ENCODE data around the gene SP9.
A peak's percentile ranks its signal among the peaks of the same experiment; 100 is the strongest.

The SP9 gene

DNA sequence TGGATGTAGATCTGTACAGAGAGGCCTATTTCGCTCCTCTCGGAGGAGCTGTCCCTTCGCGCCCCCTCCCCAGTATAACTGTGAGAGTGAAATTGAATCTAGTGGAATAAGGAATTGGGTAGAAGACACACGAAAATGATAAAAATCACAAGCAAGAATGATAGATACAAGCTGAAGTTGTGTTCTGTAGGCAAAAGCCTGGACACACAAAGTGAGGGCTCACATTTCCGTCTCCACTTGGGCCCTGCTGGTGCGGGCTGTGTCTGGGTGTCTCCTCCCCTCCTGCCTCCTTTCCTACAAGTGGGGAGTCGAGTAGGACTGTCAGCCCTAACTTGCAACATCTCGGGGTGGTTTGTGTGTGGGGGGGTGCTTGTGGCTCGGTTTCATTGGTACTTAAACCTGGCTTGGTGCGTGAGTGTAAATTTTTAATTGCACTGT, 457 bp upstream of the SP9 start:
- DNase-seq (ENCODE audit: extremely low read depth, low read depth): peak; percentile 74
- TF ChIP-seq, protein P1, sequence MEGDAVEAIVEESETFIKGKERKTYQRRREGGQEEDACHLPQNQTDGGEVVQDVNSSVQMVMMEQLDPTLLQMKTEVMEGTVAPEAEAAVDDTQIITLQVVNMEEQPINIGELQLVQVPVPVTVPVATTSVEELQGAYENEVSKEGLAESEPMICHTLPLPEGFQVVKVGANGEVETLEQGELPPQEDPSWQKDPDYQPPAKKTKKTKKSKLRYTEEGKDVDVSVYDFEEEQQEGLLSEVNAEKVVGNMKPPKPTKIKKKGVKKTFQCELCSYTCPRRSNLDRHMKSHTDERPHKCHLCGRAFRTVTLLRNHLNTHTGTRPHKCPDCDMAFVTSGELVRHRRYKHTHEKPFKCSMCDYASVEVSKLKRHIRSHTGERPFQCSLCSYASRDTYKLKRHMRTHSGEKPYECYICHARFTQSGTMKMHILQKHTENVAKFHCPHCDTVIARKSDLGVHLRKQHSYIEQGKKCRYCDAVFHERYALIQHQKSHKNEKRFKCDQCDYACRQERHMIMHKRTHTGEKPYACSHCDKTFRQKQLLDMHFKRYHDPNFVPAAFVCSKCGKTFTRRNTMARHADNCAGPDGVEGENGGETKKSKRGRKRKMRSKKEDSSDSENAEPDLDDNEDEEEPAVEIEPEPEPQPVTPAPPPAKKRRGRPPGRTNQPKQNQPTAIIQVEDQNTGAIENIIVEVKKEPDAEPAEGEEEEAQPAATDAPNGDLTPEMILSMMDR (IDR thresholded peaks at IDR 0.05; ENCODE audit: low read depth, low read length): no peak

DNA sequence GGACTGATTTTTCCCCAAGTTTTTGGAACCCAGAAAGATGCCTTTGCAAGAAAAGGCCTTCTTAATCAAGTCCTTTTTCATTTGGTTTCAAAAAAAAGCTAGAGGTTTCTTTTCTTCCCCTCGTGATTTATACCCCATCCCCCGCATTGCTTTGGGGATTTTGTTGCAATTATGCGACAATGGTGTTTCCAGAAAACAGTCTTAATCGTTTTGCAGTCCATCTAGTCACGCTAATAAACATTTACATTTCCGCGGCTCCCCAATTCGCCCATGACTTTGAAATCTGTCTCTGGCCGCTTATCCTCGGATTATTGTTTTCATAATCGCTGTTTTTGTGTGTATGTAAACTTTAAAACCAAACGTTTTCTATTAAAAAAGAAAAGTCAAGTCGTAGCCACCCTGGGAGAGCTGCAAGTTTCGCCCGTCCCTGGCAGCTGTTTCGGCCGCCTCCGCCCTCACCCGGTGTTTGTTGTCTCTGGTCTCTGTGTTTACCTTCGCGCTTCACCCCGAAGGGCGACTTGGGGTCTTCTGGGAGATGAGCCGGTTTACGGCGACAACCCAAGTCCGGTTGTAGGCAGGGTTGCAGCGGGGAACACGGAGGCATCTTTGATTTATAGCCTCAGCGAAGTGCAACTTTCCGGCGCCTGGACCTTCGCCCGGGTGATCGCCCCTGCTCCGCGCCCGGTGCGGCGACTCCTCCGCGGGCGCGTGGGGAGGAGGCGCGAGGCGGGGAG, 667 bp downstream of the SP9 start:
- DNase-seq (ENCODE audit: extremely low read depth, low read depth): no peak
- TF ChIP-seq, protein P1 (IDR thresholded peaks at IDR 0.05; ENCODE audit: low read depth, low read length): no peak

DNA sequence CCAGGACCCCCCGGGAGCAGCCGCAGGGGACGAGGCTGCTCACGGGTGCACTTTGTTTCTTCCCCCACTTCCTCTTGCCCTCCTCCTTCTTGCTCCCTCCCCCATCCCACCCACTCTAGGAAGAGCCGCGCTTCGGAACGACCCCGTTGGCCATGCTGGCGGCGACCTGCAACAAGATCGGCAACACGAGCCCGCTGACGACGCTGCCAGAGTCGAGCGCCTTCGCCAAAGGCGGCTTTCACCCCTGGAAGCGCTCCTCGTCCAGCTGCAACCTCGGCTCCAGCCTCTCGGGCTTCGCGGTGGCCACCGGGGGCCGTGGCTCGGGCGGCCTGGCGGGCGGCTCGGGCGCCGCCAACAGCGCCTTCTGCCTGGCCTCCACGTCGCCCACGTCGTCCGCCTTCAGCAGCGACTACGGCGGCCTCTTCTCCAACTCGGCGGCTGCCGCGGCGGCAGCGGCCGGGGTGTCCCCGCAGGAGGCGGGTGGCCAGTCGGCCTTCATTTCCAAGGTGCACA, 1.3 kb downstream of the SP9 start:
- TF ChIP-seq, protein P1 (IDR thresholded peaks at IDR 0.05; ENCODE audit: low read depth, low read length): no peak
- DNase-seq (ENCODE audit: extremely low read depth, low read depth): peak; percentile 70

DNA sequence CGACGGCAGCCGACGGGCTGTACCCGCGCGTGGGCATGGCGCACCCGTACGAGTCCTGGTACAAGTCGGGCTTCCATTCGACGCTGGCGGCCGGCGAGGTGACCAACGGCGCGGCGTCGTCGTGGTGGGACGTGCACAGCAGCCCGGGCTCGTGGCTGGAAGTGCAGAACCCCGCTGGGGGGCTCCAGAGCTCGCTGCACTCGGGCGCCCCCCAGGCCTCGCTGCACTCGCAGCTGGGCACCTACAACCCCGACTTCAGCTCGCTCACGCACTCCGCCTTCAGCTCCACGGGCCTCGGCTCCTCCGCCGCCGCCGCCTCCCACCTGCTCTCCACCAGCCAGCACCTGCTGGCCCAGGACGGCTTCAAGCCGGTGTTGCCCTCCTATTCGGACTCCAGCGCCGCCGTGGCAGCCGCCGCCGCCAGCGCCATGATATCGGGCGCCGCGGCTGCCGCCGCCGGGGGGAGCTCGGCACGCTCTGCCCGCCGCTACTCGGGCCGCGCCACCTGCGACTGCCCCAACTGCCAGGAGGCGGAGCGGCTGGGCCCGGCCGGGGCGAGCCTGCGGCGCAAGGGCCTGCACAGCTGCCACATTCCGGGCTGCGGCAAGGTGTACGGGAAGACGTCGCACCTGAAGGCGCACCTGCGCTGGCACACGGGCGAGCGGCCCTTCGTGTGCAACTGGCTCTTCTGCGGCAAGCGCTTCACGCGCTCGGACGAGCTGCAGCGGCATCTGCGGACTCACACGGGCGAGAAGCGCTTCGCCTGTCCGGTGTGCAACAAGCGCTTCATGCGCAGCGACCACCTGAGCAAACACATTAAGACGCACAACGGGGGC, 2.0 kb downstream of the SP9 start:
- TF ChIP-seq, protein P1 (IDR thresholded peaks at IDR 0.05; ENCODE audit: low read depth, low read length): no peak; the same call in 1 of the 2 replicates
- DNase-seq (ENCODE audit: extremely low read depth, low read depth): no peak

DNA sequence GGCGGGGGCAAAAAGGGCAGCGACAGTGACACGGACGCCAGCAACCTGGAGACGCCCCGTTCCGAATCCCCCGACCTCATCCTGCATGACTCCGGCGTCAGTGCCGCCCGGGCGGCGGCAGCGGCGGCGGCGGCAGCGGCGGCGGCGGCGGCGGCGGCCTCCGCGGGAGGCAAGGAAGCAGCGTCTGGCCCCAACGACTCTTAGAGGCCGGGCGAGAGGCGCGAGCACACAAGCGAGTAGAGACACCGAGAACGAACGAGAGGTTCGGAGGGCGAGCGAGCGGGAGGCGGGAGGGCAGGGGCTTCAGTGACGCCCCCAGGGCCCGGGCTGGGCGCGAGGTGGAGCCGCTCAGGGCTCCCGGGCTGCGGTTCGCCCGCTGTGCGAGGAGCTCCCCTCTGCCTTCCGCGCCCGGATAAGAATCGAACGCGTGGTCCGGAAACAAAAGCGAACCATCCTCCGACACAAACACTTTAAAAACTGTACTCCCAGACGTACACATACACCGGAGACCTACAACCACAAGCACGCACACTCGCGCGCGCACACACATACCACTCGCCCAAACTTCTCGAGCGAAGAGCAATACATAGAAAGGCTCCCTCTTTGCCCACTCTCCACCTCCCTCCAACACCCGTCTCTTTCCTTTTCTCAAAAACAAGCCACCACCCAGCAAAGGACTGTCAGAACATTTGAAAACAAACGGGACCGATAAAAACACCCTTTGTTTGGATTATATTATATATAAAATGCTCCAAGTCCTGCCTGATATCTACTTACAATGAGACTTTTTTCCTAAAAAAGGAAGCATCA, 2.8 kb downstream of the SP9 start:
- TF ChIP-seq, protein P1 (IDR thresholded peaks at IDR 0.05; ENCODE audit: low read depth, low read length): no peak
- DNase-seq (ENCODE audit: extremely low read depth, low read depth): no peak

DNA sequence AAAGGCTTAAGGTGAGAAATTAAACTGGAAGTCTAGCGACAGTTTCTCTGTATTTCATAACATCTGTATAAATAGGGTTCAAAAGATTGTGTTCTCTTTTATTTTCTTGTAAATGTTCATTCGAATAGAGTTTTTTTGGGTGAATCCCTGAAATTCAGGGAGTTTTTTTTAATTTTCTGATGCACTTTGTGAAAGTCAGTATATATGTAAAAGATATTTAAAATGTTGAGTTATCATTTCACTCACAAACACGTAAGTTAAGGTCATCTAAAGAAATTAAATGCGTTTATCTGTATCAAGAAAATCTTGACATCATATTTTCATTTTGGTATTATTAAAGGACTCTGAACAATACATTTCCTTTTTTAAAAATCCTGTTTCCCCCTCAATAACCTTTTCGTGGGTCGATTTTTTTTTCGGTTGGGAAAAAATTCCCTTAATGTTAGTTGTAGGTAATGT, 3.4 kb downstream of the SP9 start:
- TF ChIP-seq, protein P1 (IDR thresholded peaks at IDR 0.05; ENCODE audit: low read depth, low read length): no peak
- no peak for DNase-seq (ENCODE audit: extremely low read depth, low read depth)
